ENCODE data around the gene BARHL1.
A peak's percentile ranks its signal among the peaks of the same experiment; 100 is the strongest.

Gene BARHL1

DNA sequence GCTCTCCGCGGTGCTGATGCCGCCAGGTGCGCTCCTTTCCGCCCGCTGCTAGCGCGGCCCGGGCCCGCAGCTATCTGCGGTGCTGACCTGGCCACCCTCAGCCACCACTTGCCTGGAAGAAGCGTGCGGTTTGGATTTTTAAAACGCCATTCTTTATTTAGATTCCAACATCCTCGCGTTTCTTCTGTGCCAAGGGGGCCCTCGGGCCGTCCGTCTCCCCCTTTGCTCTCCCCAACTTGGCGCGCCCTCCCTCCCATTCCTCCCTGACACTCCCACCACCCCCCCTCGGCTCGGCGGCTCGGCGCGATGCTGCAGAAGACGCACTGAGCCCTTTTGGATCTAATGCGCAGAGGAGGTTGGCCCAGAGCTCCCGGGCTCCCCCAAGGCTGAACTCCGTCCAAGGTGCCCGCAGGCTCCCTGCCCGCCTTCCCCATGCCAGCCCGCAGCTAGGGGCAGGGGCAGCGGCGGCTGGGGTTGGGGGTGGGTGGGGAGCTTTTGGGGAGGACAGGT, at the start of gene BARHL1:
Gene BARHL1, plus strand, starts transcription at position 331 of the 510 bp plus-strand sequence. CDS start 192 bp downstream, outside the sequence.
- DNase-seq, result no peak

DNA sequence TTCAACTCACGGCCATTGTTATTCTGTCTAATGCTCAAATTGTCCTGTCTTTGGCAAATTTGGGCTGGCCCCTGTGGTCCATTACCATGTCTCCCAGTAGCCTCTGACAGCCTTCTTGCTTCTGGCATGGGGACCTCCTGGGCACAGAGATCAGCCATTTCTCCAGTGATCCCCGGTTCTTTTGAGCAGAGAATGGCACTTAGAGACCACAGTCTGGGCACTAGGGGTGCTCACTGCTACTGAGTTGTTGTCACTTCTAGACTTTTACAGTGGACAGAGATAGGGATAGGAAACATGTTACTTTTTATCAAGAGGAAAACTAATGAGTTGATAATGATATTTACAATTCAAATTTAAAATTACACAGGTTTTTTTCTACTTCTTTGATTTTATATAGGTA, 47.6 kb upstream of the BARHL1 start:
- no peak for DNase-seq

DNA sequence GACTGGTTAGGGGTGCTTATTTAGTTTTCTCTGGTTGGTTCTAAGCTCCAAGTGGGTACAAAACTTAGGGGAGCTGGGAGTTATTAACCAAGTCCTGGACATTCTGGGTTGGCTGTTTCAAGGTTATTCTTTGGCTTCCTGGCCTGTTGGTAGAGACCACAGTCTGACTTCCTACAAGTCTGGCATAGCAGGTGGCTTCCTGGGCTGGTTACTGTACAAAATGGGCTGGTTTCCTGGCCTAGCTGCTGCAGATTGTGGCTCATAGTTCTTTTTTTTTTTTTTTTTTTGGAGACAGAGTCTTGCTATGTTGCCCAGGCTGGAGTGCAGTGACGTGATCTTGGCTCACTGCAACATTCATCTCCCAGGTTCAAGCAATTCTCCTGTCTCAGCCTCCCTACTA, 46.3 kb upstream of the BARHL1 start:
- no peak for DNase-seq

DNA sequence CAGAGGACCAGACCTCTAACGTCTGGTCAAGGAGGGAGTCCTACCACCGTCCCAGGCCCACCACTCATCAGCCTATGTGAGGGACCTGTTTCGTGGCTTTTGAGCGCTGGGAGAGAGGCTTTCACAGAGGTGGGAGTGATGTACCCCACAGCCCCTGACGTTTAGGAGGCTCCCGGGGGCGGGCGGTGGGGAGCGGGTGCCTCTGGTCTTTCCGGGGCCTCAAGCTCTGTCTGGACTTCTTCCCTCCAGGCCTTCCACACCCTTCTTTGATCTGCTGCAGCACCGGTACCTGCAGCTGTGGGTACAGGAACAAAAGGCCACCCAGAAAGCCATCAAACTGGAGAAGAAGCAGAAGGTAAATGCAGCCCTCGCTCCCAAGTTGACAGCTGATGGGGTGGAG, 45.1 kb upstream of the BARHL1 start:
- DNase-seq, result no peak

DNA sequence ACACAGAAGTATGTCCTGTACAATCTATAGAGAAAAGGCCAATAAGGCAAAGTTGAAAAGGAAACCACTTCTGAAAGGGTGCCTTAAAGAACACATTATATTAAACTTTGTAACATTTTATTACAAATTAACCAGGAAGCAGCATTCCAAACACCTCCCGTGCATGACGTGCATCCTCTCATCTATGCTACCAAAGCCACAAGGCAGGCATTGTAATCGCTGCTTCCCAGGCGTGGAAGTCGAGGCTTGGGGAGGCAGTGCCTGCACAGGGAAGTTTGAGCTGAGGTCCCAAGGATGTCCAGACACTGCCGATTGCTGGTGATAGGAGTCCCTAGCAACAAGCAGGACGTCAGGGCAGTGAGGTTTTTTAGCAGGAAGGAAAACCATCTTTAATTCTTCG, 44.3 kb upstream of the BARHL1 start:
- DNase-seq, result no peak

DNA sequence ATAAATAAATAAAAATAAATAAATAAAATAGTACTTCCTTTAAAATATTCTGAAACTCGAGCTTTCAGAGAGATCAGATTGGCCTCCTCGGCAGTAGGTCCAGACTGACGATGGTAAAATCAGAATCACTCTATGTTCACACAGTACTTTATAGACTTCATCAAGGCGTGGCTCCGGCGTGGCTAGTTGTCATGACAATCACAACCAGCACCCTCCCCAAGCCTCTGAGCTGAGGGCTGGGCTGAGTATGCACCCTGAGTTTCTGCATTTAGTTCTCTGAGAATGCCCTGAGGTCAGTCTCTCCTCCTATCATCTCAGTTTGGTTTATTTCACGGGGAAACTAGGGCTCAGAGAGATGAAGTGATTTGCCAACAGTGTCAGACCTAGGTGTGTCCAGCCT, 43.3 kb upstream of the BARHL1 start:
- no peak for DNase-seq

DNA sequence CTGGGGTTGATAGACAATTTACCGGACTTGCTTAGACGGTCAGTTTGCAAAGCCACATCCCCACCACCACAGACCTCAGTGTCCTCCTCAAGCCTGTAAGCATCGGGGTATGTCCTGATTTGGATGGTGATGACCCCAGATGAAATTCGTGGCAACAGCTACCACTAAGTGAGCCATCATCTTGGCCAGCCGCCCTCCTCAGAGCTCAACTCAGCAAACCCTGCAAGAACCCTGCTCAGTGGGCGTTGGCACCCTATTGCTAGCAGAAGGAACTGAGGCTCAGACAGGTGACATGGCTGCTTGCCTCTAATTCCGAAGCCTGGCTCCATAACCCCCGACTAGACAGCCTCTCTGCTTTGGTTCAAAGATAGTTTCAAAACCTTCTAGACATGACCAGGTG, 41.4 kb upstream of the BARHL1 start:
- no peak for DNase-seq

DNA sequence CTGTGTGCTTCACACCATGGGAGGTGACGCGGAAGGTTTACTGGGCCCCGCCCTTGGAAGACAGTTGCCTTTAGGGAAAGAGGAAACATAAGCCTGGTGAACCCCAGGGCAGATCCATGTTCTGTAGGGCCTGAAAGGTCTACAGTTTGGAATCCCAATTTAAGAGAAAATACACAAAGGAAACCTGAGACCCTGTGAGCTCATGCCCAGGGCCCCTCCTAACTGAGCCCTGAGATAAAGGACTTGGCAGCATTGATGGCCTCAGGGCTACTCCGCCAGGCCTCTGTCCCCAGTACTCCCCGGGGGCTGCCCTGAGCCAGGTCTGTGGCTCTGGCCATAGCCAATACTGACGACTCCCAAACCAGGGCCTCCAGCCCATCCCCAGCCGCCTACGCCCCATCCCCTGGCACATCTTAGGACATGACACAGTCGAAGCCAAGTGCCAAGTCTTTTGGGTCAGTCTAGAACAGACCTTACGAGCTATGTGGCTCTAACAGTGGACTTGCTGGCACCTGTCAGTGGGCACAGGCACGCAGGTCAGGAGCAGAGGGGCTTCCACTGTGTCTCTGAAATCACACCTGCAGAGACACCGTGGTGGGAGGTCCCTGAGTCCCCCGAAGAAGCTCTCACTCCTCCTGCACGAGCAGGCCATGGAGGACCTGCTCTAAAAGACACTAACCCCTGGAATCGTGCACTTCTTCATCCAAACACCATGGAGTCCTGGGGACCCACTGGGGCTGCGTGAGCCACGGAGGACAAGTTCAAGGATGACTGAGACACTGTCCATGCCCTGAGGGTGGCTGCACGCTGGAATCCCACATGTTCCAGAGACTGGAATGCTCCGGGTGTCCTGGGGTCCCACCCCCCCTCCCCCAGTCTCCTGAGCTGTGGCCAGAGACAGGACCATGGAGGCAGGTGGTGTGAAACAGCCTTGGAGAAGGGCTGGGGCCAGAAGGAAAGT, 40.3 kb upstream of the BARHL1 start:
- DNase-seq, result no peak

DNA sequence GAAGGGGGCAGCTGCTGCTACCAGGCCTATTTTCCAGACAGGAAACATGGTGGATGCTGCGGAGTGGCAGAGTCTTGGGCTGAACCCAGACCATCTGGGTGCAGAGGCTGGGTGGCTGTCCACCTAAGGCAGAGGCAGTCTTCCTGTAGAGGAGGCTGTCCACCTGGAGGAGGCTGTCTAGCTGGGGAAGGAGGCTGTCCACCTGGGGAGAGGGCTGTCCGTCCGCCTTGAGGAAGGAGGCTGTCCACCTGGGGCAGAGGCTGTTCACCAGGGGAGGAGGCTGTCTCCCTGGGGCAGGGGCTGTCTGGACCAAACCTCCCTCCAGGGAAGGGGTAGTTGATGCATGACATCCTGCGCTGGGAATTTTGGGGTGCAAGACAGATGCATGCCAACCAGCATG, 39.2 kb upstream of the BARHL1 start:
- DNase-seq, result no peak

DNA sequence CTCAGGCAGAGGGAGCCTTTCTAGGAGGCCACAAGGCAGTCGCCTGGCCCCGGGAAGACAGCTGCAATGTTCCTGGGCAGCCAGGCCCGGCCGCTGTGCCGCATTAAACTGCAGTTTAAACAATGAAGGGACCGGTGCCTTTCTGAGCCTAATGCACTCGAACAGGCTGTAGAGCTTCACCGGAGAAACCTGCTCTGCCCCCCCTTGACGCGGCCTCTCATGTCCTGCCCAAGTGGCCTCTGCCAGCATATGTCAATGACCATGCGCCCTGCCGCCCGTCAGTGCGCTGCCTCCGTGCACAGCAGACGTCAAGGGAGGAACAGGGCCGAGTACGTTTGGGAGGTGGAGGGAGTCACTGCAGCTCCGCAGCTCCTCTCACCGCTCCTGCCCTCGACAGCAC, 38.4 kb upstream of the BARHL1 start:
- no peak for DNase-seq

DNA sequence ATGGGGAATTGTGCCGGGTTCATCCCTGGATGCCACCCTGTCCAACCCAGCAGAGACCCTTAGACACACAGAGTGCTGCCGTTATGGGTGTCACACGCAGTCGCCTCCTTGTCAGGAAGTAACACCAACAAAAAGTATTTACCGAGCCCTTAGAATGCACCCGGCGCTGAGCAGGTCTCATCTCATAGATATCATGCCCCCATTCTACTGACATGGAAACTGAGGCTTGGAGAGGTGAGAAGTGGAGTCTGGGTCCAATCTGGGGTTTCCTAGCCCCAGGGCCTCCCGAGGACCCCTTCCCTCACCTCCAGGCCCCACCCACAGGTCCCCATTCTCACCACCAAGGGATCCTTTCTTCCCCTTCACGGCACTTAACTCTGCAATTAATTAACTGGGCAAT, 36.8 kb upstream of the BARHL1 start:
- no peak for DNase-seq

DNA sequence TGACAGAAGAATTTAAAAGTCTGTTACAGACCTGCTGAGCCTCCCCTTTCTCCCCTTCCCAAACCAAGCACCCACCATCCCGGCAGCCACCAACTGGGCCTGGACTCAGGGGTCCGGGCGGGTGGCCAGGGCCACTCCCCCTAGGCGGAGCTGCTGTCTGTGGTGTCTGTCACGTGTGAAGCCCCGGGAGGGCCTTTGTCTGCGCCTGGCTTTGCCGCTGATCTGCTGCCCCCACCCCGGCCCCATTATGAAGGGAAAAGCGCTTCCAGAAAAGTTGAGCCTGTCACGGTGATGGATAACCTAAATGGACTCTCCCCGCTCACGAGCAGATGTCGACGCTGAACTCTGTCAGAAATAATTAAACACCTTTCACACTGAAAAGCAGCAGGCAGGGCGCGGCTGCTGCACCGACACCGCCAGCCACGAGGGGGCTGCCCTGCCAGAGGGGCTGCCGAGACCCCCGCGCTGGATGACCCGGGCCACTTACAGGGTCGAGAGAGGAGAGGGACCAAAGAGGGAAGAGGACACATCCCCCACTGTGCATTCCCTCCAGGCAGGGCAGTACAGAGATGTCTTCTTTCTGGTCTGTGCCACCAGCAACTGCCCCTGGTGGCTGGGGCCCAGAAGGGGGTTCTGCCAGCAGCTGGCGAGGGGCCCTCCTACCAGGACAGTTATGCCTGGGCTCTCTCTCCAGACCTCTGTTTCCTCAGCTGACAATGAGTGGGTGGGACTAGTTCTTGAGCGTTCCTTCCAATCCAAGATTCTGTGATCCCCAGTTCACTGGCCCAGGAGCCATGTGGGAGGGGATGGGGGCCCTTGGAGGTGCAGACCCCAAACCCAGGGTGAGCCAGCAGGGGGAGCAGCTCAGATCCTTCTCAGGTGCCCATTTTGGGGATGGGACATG, 36.0 kb upstream of the BARHL1 start:
- peak; percentile 22 for DNase-seq

DNA sequence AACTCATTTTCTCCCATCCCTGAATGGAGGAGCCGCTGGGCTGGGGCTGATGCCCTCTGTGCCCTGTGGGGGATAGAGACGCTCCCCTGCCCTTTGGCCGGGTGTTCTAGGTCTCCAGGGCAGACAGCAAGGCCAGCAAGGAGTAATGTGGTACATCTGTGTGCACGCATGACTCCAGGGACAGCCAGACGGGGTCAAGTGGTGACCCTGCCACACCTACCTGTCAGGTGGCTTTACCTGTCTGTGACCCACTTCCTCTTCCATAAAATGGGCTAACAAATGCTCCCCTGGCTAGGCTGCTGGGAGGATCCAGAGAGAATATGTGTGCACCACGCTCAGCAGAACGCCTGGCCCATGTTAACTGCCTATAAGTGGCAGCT, 35.4 kb upstream of the BARHL1 start:
- DNase-seq, result no peak

DNA sequence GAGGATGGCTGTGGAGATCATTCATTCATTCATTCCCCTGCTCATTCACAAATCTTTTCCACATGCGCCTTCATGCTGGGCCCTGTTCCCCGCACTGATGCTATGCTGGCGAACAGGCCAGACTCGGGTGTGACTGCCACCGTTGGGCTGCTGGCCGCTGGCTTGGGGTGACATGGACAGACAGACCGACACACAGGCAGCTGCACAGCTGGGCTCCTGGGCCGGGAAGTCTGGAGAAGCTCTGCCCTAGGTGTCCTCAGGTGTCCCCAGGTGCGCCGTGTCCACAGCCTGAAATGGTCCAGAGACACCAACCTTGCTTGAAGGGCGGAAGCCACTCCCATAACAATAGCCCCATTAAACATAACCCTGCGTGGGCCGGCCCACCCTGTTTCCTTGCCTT, 35.0 kb upstream of the BARHL1 start:
- DNase-seq, result no peak

DNA sequence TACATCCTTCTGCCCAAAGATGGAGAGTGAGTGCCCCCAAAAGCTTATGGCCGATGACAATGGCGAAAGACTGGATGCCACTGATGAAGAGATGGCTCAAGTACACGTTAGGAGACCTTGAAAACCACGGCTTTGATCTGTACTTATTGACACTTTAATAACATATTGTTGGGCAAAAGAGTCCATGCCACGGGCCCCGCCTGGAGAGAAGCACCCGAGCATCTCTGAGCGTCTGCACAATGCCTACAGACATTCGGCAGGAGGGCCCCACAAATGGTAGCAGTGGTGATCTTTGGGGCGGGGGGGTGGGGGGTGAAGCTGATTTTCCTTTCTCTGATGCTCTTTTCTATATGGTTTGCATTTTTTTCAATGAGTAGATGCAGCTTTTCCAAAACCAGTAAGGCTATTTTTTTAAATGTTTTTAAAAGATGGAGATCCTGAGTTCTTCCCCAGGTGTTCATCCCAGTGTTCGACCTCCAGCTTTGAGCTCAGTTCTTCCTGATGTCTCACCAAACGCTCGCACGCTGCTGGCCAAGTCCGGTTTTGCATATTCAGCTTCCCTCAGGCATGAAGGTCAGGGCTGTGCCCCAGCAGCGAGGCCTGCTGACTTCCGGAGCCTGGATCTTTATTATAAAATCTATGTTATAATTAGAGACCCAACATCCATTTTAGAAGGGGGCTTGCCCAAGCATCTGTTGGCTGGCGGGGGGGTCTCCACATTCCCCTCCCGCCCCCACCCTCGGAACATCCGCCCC, 34.3 kb upstream of the BARHL1 start:
- DNase-seq, result no peak

DNA sequence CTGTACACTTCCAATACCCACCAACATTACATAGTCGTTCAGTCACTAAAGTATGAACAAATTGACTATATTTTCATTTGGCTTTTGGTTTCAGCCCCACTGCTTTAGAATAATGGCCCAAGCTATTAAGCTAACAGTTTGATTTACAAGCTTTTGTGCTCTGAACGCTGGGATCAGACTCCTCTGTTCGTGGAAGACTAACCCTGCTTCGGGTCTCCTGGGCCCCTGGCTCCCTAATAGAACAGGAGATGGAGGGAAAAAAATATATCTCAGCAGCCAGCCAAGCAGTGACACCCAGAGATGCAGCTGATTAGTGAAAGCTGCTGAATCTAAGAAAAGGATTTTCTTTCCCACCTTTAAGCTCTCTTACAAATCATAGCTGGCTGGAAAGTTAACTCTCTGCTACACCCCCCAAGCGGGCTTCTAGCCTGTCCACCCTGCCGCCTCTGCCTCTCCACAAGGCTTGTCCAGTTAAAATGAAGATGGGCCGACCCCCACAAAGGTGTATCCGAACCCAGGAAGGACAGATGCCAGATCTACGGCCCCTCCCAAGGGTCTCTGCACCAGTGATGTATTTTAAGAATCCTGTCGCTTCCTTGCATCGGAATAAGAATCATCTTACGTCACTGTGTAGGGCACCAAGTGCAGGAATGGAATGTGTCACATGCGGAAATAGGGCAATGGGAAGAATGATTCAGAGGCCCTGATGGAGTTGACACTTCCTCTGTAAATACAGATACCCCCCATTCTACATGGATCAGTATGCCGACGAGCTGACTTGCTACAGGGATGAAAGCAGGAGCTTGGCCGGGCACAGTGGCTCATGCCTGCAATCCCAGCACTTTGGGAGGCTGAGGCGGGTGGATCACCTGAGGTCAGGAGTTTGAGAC, 33.4 kb upstream of the BARHL1 start:
- DNase-seq, result no peak

DNA sequence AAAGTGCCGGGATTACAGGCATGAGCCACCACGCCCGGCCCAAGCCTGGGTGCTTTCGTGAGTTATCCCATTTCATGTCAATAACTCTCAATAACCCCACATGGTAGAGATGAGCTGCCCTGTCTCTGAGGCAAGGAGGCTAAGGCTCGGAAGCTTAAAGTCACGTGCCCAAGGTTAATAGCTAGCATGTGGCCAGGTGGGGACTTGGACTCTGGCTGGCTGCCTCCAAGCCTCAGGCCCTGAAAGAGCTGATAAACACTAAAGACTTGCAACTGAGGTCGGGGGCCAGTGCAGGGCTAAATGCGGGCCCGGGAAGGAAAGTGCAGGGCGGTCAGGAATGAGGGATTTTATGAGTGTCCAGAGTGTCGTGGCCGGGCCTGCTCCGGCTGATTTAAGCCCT, 30.9 kb upstream of the BARHL1 start:
- DNase-seq, result no peak

DNA sequence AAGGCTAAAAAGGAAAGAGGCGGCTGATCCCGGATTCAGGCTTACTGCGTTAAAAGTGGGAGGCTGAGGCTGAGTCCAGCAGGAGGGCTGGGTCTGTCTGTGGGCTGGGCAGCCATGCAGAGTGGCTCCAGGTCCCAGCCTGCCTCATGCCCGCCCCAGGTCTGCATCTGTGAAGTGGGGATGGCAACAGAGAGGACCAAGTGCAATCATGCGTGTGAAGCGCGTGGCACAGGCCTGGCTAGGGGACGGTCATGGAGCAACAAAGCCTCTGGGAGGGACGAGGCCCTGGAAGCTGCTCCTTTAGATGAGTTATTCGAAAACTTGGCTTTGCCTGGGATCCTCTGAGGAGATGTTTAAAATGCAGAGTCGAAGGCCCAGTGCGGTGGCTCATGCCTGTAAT, 30.4 kb upstream of the BARHL1 start:
- DNase-seq, result no peak

DNA sequence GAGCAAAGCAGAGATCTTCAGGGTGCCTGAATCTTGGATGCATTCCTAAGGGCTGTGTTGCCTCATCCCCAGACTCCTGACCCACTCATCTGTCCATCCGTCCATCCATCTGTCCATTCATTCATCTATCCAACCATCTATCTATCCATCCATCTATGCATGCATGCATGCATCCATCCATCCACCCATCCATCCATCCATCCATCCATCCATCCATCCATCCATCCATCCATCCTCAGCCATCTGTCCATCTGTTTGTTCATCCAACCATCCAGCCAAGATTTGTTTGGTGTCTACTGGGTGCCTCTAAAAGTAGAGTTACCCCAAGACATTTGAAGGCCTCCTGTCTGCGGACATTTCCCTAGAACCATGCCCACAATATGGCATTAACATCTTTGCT, 27.7 kb upstream of the BARHL1 start:
- no peak for DNase-seq

DNA sequence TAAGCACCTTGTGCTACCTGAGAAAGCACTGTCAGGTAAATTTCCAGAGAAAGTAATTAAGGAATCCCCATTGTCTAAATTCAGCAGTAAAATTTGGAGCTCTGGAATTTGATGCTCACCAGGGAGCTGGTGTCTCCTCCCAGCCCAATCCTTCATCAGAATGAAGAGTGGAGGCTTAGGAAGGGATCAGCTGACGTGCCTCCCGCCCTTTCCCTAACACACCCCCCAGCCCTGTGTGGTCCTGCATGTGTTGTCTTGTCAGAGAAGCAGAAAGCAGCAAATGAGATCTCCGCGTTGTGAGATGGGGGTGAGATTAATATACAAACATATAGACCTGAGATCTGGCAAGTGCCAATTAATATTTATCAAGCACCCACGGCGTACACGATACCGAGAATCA, 26.9 kb upstream of the BARHL1 start:
- no peak for DNase-seq

DNA sequence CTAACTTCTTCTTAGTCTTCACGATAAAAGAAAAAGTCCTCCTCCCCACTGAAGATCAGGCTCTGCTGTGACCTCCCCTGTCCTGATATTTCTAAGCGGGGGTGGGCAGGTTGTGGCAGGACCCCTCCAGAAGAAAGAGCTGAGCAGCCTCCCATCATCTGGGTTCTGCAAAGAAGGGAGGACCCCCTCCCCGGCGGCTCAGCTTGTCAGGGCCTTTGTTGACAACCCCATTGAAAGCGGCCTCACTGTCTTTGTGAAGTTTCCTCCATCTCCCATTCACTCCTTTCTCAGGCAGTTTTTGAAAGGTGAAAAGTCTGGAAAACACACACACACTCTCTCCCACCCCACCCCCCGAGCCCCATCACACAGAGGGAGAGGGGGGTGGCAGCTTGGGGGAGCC, 26.2 kb upstream of the BARHL1 start:
- no peak for DNase-seq

DNA sequence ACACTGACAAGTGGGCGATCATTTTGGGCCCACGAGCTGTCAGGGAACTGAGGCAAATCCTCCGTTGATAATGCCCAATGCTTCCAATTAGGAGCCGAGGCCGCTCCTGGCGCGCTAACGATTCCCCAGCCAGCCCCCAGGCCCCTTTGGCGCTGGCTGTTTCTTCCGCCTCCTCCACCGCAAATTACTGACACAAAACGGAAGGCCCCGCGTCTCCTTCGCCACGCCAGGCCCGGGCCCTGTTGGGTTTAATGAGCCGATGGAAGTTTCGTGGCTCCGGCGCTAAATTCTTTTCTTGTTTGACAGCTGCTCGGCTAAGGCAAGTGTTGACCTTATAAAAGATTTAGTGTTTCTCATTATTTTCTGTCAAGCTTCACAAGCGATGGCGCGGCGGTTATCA, 25.7 kb upstream of the BARHL1 start:
- DNase-seq, result no peak

Data from NCI-H2107 (cell line).